ENCODE measurements around the gene JMJD1C.
"Not testable (repeated sequence)": the region's sequence is repeated elsewhere in the genome, so short reads cannot be mapped to it uniquely, and the experiment has no call there.

JMJD1C gene

DNA sequence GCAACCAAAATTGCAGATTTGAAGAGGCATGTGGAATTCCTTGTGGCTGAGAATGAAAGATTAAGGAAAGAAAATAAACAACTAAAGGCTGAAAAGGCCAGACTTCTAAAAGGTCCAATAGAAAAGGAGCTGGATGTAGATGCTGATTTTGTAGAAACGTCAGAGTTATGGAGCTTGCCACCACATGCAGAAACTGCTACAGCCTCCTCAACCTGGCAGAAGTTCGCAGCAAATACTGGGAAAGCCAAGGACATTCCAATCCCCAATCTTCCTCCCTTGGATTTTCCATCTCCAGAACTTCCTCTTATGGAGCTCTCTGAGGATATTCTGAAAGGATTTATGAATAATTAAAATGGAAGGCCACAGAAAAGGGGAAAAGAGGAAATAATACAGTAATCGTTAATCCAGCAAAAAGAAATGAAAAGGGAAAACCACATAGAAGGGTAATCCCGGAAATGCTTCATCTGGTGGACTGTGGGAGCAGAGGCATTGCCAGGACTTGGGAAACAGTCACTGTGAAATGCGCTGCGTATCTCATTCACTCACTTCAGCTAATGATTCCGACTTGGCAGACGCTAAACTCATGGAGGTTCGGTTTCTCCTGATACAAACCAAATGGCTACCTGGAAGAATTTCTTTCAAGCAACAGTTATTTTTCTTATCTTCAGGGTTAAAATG is 311.8 kb downstream of the JMJD1C start:
- not testable (repeated sequence) for H3K9me3 Mint-ChIP-seq; DNase-seq; H3K27me3 Mint-ChIP-seq; H3K27ac Mint-ChIP-seq; ATAC-seq (replicated peaks); H3K4me3 Mint-ChIP-seq
- Mint-ChIP-seq H3K4me1 (peaks cover 11 to 32% of the 10 kb centered on the region in 2 donors), H3K36me3 (peaks cover 19 to 38% of the 10 kb centered on the region in 2 donors)

- peaks cover 14 to 26% of the 10 kb centered on the region in 2 donors for H3K4me1 Mint-ChIP-seq
- no peaks in the 10 kb centered on the region for H3K27me3 Mint-ChIP-seq
- no peaks in the 10 kb centered on the region for H3K9me3 Mint-ChIP-seq
- DNase-seq, result no peak
- no peak overlapping the region for H3K4me3 Mint-ChIP-seq
- no peak for ATAC-seq (replicated peaks)
- H3K27ac Mint-ChIP-seq, result no peak overlapping the region
- H3K36me3 Mint-ChIP-seq, result peaks cover 26 to 43% of the 10 kb centered on the region in 2 donors
Measured at GRCh38 chr10:63150745-63151144, 315.0 kb downstream of the JMJD1C start.

DNA sequence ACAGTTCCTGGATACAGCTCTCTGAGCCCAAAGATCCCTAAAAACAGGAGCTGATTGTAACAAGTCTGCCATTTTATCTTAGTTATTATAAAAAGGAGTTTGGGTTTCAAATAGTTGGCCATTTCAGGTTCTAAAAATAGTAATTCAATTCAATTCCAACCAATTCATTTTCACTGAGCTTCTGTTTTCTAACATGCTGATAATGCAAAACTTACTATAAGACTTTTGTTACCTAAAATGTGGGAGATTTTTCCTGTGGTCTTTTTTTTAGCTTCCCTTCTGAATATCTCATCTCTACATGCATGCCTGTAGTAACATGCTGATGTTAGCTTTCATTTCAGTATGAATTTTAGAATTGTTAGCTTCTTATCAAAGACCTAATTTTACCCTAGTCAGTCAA is 319.3 kb downstream of the JMJD1C start:
- Mint-ChIP-seq H3K4me3 (no peak overlapping the region), H3K4me1 (peaks cover 13 to 50% of the 10 kb centered on the region in 2 donors), H3K36me3 (peaks cover 17 to 25% of the 10 kb centered on the region in 2 donors), H3K27ac (peak overlapping the region; percentile 20), H3K27me3 (no peaks in the 10 kb centered on the region), H3K9me3 (no peaks in the 10 kb centered on the region)
- ATAC-seq (replicated peaks) (no peak), DNase-seq (no peak)

DNA sequence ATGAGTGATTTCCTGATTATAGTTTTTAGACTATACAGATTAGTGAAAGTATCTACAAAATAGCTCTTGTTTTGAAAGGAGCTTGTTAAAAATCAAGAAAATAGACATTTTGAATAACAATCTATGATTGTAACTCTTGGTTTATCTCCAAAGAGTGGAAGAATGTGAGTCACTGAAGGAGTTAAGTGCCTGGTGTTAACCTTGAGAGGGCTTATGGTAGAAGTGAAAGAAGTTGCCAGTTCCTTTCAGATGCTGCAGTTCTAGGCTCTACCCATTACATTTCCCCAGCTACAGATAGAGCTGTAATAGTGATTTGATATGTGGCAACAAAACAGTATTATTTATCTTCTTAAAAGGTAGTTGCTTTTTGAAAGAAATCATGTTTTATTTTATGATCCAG is 320.0 kb downstream of the JMJD1C start:
- Mint-ChIP-seq H3K4me3 (no peak overlapping the region), H3K36me3 (peaks cover 17 to 23% of the 10 kb centered on the region in 2 donors), H3K27ac (no peak overlapping the region), H3K9me3 (no peaks in the 10 kb centered on the region), H3K4me1 (peaks cover 13 to 52% of the 10 kb centered on the region in 2 donors), H3K27me3 (no peaks in the 10 kb centered on the region)
- ATAC-seq (replicated peaks), result peak in 1 of 2 donors; percentile 38
- no peak for DNase-seq

DNA sequence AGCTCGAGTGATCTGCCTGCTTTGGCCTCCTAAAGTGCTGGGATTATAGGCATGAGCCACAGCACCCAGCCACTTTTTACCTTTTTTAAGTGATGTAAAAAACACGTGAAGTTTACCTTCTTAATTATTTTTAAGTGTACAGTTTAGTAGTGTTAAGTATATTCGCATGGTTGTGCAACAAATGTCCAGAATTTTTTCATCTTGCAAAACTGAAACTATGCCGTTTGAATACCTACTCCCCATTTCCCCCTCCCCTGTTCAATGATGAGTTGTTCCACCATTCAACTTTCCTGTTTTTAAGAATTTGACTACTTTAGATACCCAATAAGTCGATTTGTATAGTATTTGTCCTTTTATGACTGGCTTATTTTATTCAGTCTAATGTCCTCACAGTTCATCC is 321.8 kb downstream of the JMJD1C start:
- no peaks in the 10 kb centered on the region for H3K9me3 Mint-ChIP-seq
- H3K27me3 Mint-ChIP-seq, result no peaks in the 10 kb centered on the region
- peaks cover 15 to 62% of the 10 kb centered on the region in 2 donors for H3K4me1 Mint-ChIP-seq
- H3K36me3 Mint-ChIP-seq, result peaks cover 22 to 33% of the 10 kb centered on the region in 2 donors
- DNase-seq, result no peak
- H3K27ac Mint-ChIP-seq, result peak overlapping the region; percentile 39
- no peak for ATAC-seq (replicated peaks)
- no peak overlapping the region for H3K4me3 Mint-ChIP-seq

DNA sequence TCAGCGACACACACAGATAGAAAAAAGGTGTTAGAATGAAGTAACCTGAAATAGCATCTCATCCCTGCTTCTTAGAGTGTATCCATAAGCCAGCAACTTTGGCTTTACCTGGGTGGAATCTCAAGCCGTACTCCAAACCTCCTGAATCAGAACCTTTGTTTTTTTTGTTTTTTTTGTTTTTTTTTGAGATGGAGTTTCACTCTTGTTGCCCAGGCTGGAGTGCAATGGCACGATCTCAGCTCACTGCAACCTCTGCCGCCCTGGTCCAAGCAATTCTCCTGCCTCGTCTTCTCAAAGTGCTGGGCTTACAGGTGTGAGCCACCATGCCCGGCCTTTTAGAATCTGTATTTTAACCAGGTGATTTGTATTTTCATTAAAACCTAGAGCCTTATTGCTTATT is 323.6 kb downstream of the JMJD1C start:
- DNase-seq (no peak), ATAC-seq (replicated peaks) (no peak)
- Mint-ChIP-seq H3K4me3 (no peak overlapping the region), H3K36me3 (peaks cover 21 to 40% of the 10 kb centered on the region in 2 donors), H3K27ac (no peak overlapping the region), H3K4me1 (peaks cover 15 to 73% of the 10 kb centered on the region in 2 donors), H3K27me3 (no peaks in the 10 kb centered on the region), H3K9me3 (no peaks in the 10 kb centered on the region)

GRCh38 chr10:63140077-63140476 is 325.7 kb downstream of the JMJD1C start:
- no peak for DNase-seq
- H3K4me3 Mint-ChIP-seq, result no peak overlapping the region
- peaks cover 8 to 69% of the 10 kb centered on the region in 2 donors for H3K4me1 Mint-ChIP-seq
- H3K27ac Mint-ChIP-seq, result no peak overlapping the region
- no peak for ATAC-seq (replicated peaks)
- H3K36me3 Mint-ChIP-seq, result peaks cover 20 to 40% of the 10 kb centered on the region in 2 donors
- H3K9me3 Mint-ChIP-seq, result no peaks in the 10 kb centered on the region
- no peaks in the 10 kb centered on the region for H3K27me3 Mint-ChIP-seq

DNA sequence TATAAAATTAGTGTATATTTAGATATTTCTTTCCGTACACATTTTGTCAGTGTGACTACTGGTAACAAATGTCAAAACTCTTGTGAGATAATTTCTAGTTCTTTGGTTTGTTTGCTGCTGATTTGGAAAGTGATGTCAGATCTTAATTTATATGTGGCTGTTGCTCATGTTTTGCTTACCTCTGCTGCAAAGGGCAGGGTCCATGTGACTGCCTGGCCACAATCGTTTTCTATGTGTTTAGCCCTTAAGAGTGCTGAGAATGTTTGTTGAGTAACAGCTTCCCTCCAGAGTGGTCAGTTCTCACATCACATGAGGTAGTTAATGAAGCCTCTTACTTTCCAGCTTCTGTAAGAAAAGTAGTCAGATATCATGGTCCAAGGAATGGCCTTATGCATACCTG is 328.5 kb downstream of the JMJD1C start:
- H3K36me3 Mint-ChIP-seq, result peaks cover 21 to 43% of the 10 kb centered on the region in 2 donors
- DNase-seq, result no peak
- peaks cover 4% of the 10 kb centered on the region in 2 donors for H3K9me3 Mint-ChIP-seq
- H3K4me3 Mint-ChIP-seq, result no peak overlapping the region
- ATAC-seq (replicated peaks), result no peak
- no peaks in the 10 kb centered on the region for H3K27me3 Mint-ChIP-seq
- H3K4me1 Mint-ChIP-seq, result peaks cover 15 to 52% of the 10 kb centered on the region in 2 donors
- H3K27ac Mint-ChIP-seq, result no peak overlapping the region

DNA sequence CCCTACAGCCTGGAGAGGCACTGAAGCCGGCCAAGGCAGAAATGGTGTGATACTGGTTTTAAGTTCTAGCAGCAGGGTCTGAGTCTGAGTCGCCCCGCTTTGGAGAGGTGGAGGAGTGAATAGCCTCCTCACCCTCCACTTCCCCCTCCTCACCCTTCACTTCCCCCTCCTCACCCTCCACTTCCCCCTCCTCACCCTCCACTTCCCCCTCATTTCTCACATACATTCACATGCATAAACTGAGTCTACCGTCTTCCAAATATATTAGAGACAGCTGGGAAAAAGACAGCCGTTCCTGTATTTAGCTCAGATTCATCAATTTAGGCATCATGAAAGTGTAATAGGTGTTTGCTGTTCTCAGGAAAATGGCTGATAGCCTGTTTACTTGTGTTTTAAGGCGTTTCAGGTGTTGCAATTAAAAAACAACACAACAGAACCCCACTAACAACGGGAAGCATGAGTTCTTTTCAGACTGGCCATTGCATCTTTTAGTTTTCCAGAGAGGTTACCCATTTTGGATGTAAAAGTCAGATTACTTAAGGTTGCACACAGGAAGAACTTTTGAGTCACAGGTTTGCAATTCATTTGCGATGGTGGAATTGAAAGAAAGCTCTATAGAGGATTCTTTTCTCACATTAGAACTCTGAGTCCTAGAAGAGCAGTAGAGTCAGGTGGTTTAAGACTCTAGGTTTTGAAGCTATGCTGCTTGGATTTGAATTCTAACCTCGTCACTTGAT is 331.8 kb downstream of the JMJD1C start:
- Mint-ChIP-seq H3K4me1 (peaks cover 12 to 29% of the 10 kb centered on the region in 2 donors), H3K36me3 (peaks cover 18 to 29% of the 10 kb centered on the region in 2 donors), H3K27me3 (peaks cover 6 to 7% of the 10 kb centered on the region in 2 donors), H3K27ac (peak overlapping the region; percentile 95), H3K4me3 (peak overlapping the region; percentile 92 to 94), H3K9me3 (peaks cover 7 to 12% of the 10 kb centered on the region in 2 donors)
- DNase-seq (no peak), ATAC-seq (replicated peaks) (no peak)

DNA sequence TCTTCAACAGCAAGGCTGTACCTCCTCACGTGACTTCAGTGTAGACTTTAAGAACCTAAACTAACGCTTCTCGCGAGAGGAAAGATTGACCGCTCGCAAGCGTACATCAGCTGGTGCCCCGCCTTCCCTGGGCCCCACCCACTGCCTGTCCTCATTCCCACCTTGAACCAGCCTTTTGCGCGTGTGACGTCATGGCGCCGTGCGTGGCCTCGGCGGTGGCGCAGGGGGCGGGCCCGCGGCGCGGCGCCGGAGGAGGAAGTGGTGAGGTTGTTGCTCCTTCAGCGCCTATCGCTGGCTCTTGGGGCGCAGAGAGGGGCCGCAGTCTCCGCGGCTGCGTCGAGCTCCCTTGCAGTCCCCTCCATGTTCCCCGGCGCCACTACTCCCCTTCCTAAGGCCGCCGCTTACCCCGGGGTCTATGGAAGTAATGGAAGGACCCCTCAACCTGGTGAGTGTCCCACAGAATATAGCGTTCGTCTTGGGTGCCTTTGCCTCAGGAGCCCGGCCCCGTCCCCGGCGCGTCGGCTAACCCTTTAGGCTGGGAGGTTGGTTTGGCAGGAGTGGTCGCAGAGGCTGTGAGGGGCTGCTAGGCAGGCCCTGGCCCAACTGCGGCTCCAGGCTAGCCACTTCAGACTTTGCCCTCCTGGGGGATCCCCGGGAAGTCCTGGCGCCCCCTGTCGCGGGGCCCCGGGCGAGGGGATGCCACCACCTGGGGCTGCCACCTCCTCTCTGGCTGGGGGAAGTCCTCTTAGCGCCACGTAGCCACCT is 332.5 kb downstream of the JMJD1C start, which contains the start of gene NRBF2:
TSS of gene NRBF2 (plus strand) at position 273 of the 765 bp plus-strand sequence. CDS start at position 416, 143 bp downstream.
- H3K27me3 Mint-ChIP-seq, result peaks cover 6 to 10% of the 10 kb centered on the region in 2 donors

DNA sequence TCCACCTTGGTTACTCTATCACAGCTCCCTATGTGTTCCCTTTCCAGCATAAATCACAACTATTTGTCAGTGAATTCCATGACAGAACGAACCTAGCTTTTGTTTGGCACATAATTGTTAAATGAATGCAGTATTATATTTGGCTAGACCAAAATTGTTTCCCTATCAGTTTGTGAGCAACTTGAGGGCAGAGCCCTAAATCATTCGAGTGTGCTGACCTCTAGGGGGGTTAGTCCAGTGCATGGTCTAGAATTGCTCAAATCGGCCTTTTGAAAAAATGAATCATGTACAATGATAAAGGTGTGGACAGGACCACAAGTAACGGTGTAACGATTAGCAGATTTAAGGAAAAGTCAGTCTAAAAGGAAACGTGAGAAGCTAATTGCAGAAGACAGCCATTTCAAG is 333.1 kb downstream of the JMJD1C start:
- Mint-ChIP-seq H3K4me1 (peaks cover 13 to 16% of the 10 kb centered on the region in 2 donors), H3K27me3 (peaks cover 6 to 10% of the 10 kb centered on the region in 2 donors), H3K36me3 (peaks cover 11 to 18% of the 10 kb centered on the region in 2 donors), H3K27ac (peak overlapping the region; percentile 95), H3K4me3 (peak overlapping the region; percentile 92 to 94), H3K9me3 (peaks cover 7 to 12% of the 10 kb centered on the region in 2 donors)
- no peak for ATAC-seq (replicated peaks)
- DNase-seq, result no peak

More for the DNA sequence above, 332.5 kb downstream of the JMJD1C start, which contains the start of gene NRBF2:
- Mint-ChIP-seq H3K4me1 (peaks cover 13 to 21% of the 10 kb centered on the region in 2 donors), H3K4me3 (peak within 1 kb of the TSS; percentile 92 to 94), H3K36me3 (peaks cover 14 to 24% of the 10 kb centered on the region in 2 donors), H3K27ac (peak within 1 kb of the TSS; percentile 95), H3K9me3 (peaks cover 7 to 12% of the 10 kb centered on the region in 2 donors)
- ATAC-seq (replicated peaks) (peak; percentile 94 to 97), DNase-seq (peak; percentile 99)

- Mint-ChIP-seq H3K27me3 (peaks cover 13 to 16% of the 10 kb centered on the region in 2 donors), H3K27ac (no peak overlapping the region), H3K4me3 (no peak overlapping the region), H3K4me1 (peaks cover 6 to 14% of the 10 kb centered on the region in 2 donors), H3K36me3 (peaks cover 13 to 14% of the 10 kb centered on the region in 2 donors), H3K9me3 (peaks cover 9 to 12% of the 10 kb centered on the region in 2 donors)
- ATAC-seq (replicated peaks) (no peak), DNase-seq (no peak)
Measured at GRCh38 chr10:63129888-63130287, 335.9 kb downstream of the JMJD1C start.

GRCh38 chr10:63128443-63128842 is 337.3 kb downstream of the JMJD1C start:
- Mint-ChIP-seq H3K4me1 (peaks cover 0 to 9% of the 10 kb centered on the region in 2 donors), H3K36me3 (peaks cover 13 to 14% of the 10 kb centered on the region in 2 donors), H3K9me3 (peaks cover 9 to 12% of the 10 kb centered on the region in 2 donors), H3K4me3 (no peak overlapping the region), H3K27me3 (peaks cover 13 to 16% of the 10 kb centered on the region in 2 donors), H3K27ac (peak overlapping the region; percentile 37)
- ATAC-seq (replicated peaks) (no peak), DNase-seq (no peak)

DNA sequence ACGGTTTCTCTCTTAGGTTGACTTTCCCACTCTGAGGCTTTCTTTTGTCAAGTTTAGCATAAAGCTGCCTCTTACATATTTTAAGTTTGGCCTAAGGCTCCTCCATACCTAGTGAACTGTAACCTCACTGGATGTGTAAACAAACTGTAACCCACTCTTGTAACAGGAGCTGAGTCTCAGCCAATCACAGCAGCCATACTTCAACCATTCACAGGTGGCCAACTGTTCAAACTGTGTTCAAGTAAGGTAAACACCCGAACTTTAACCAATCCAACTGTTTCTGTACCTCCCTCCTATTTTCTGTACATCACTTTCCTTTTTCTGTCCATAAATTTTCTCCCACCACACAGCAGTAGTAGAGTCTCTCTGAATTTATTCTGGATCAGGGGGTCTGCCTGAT is 340.3 kb downstream of the JMJD1C start:
- Mint-ChIP-seq H3K4me3 (no peak overlapping the region), H3K36me3 (peaks cover 4 to 6% of the 10 kb centered on the region in 2 donors), H3K9me3 (peaks cover 0 to 2% of the 10 kb centered on the region in 2 donors), H3K27me3 (peaks cover 13 to 15% of the 10 kb centered on the region in 2 donors), H3K27ac (no peak overlapping the region), H3K4me1 (peaks cover 0 to 5% of the 10 kb centered on the region in 2 donors)
- DNase-seq, result no peak
- no peak for ATAC-seq (replicated peaks)

Data from stimulated activated naive B cell treated with anti-CD40 and anti-IgM and Interleukin-4, amounts not matched to agents 10 μg/mL and 1 μg/mL and 100 μg/mL, for 72 hours (primary cell).